Measurements from ENCODE around the gene PLEKHH1. TPM values are rescaled to one million over a fixed set of nuclear protein-coding genes. Genes with fewer than 3 reads are reported as not detected.

Gene PLEKHH1
- total and polyA plus RNA-seq, 11 donors, result 2.4 to 9.2 (median 5.2) TPM

- ATAC-seq, result no peak
- TF ChIP-seq POLR2A (IDR thresholded peaks at IDR 0.05) (no peak), CTCF (IDR thresholded peaks at IDR 0.05) (no peak)
- Histone ChIP-seq H3K27me3 (no peaks in the 10 kb centered on the region), H3K4me1 (no peaks in the 10 kb centered on the region), H3K9me3 (no peaks in the 10 kb centered on the region), H3K4me3 (no peak overlapping the region), H3K27ac (no peak overlapping the region), H3K36me3 (peaks cover 0 to 6% (median 0%) of the 10 kb centered on the region in 9 donors)
- 74 to 83% (median 80%) methylated on average over 10 to 16 of the region's 16 CpGs for WGBS, 4 donors
- intact Hi-C loops (cut with DNase I), result loop anchor here in 1 of 10 donors (10.0 kb wide), 1 partner anchor 53 kb away; no protein-coding TSS in a partner anchor
- DNase-seq, result no peak
These were observed 45.0 kb downstream of the PLEKHH1 start for GRCh38 chr14:67577909-67578749.

- WGBS, 4 donors, result 79 to 89% (median 84%) methylated on average over 15 of the region's 15 CpGs
- H3K27ac ChIP-seq, result no peak overlapping the region
- no peaks in the 10 kb centered on the region for H3K9me3 ChIP-seq
- intact Hi-C loops (cut with DNase I), result loop anchor here in 1 of 10 donors (10.0 kb wide), 1 partner anchor 54 kb away; no protein-coding TSS in a partner anchor
- no peak for DNase-seq
- peaks cover 0 to 6% (median 0%) of the 10 kb centered on the region in 9 donors for H3K36me3 ChIP-seq
- H3K4me1 ChIP-seq, result no peaks in the 10 kb centered on the region
- ATAC-seq, result no peak
- H3K27me3 ChIP-seq, result no peaks in the 10 kb centered on the region
- TF ChIP-seq POLR2A (IDR thresholded peaks at IDR 0.05), result no peak
- TF ChIP-seq CTCF (IDR thresholded peaks at IDR 0.05), result no peak
- H3K4me3 ChIP-seq, result no peak overlapping the region
These were observed 46.0 kb downstream of the PLEKHH1 start for GRCh38 chr14:67579040-67579439.

- Histone ChIP-seq H3K27ac (no peak overlapping the region), H3K4me1 (no peaks in the 10 kb centered on the region), H3K27me3 (no peaks in the 10 kb centered on the region), H3K9me3 (no peaks in the 10 kb centered on the region), H3K4me3 (no peak overlapping the region), H3K36me3 (peaks cover 0 to 6% (median 0%) of the 10 kb centered on the region in 9 donors)
- WGBS, 4 donors, result 82 to 87% (median 84%) methylated on average over 6 to 7 of the region's 7 CpGs
- TF ChIP-seq POLR2A (IDR thresholded peaks at IDR 0.05) (no peak), CTCF (IDR thresholded peaks at IDR 0.05) (no peak)
- ATAC-seq (no peak), DNase-seq (no peak)
- intact Hi-C loops (cut with DNase I), result loop anchor here in 5 of 10 donors (5.0 to 10.0 kb wide), 2 partner anchors 55 to 123 kb away; partner anchors contain the start of gene RDH12 (in 5 of the 5)
These were observed 46.5 kb downstream of the PLEKHH1 start for GRCh38 chr14:67579636-67580035.
